ENCODE results near the gene KPNA6.
"Not testable (repeated sequence)": the region's sequence is repeated elsewhere in the genome, so short reads cannot be mapped to it uniquely, and the experiment has no call there.

Gene KPNA6

DNA sequence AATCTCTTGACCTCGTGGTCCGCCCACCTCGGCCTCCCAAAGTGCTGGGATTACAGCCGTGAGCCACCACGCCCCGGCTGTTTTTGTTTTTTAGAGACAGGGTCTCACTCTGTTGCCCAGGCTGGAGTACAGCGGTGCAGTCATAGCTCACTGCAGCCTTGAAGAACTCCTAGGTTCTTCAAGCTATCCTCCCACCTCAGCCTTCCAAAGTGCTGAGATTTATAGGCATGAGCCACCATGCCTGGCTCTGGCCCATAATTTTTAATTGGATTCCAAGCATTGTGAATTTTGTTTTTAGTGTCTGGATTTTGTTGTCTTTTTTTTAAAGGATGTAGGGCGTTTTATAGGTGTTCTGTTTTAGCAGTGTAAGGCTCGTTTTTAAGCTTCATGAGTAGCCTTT is 43.0 kb downstream of the KPNA6 start:
- H3K36me3 ChIP-seq (ENCODE audit: control insufficient read depth, low read depth, low read length), result peaks cover under 1% of the 10 kb centered on the region
- H3K27ac ChIP-seq (ENCODE audit: low read length), result no peak overlapping the region
- no peaks in the 10 kb centered on the region for H3K9me3 ChIP-seq (ENCODE audit: control insufficient read depth, low read depth, low read length)
- no peak overlapping the region for H3K9ac ChIP-seq (ENCODE audit: low read length)
- H3K4me1 ChIP-seq (ENCODE audit: control insufficient read depth, low read depth, low read length), result no peaks in the 10 kb centered on the region
- no peak overlapping the region for H3K4me3 ChIP-seq (ENCODE audit: low read length)
- H3K27me3 ChIP-seq (ENCODE audit: control insufficient read depth, insufficient read depth, low read length), result no peaks in the 10 kb centered on the region

DNA sequence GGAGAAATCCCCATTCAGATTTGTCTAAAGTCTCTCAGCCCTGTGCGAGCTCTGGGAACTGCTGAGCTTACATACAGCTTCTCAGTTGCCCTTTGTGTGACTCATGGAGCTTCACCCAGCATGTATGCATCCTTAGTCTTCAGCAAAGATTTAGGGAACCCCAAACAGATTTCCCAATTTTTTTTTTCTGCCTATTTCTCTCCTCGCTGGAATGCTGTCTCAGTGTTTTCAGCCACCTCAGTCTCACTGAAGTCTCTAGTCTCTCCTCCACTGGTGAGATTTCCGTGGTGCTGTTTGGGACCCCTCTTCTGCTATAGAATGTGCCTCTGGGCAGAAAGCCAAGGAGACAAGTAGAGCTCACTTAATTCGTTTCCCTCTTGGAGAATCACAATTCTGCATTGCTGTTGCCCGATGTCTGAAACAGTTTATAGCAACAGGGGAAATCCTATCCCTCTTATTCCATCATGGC is 43.5 kb downstream of the KPNA6 start:
- Histone ChIP-seq H3K27me3 (ENCODE audit: control insufficient read depth, insufficient read depth, low read length) (no peaks in the 10 kb centered on the region), H3K36me3 (ENCODE audit: control insufficient read depth, low read depth, low read length) (peaks cover 6% of the 10 kb centered on the region), H3K27ac (ENCODE audit: low read length) (no peak overlapping the region), H3K4me3 (ENCODE audit: low read length) (no peak overlapping the region), H3K4me1 (ENCODE audit: control insufficient read depth, low read depth, low read length) (no peaks in the 10 kb centered on the region), H3K9me3 (ENCODE audit: control insufficient read depth, low read depth, low read length) (no peaks in the 10 kb centered on the region), H3K9ac (ENCODE audit: low read length) (no peak overlapping the region)

DNA sequence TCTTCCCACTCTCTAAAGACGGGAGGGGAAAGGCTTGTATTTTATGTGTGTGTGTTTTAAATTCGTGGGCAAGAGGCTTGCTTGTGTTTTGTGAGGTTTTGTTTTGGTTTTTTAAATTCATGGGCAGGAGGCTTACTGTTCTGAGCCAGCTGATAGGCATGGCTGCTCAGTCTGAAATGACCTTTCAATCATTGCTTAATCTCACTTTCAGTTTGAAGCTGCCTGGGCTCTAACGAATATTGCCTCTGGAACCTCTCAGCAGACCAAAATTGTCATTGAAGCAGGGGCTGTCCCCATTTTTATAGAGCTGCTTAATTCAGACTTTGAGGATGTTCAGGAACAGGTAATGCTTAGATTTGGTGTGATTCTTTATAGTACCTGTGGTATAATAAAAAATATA is 51.3 kb downstream of the KPNA6 start:
- no peak overlapping the region for H3K9ac ChIP-seq (ENCODE audit: low read length)
- no peak overlapping the region for H3K4me3 ChIP-seq (ENCODE audit: low read length)
- H3K9me3 ChIP-seq (ENCODE audit: control insufficient read depth, low read depth, low read length), result no peaks in the 10 kb centered on the region
- peaks cover 70% of the 10 kb centered on the region for H3K36me3 ChIP-seq (ENCODE audit: control insufficient read depth, low read depth, low read length)
- H3K27me3 ChIP-seq (ENCODE audit: control insufficient read depth, insufficient read depth, low read length), result no peaks in the 10 kb centered on the region
- no peaks in the 10 kb centered on the region for H3K4me1 ChIP-seq (ENCODE audit: control insufficient read depth, low read depth, low read length)
- no peak overlapping the region for H3K27ac ChIP-seq (ENCODE audit: low read length)

DNA sequence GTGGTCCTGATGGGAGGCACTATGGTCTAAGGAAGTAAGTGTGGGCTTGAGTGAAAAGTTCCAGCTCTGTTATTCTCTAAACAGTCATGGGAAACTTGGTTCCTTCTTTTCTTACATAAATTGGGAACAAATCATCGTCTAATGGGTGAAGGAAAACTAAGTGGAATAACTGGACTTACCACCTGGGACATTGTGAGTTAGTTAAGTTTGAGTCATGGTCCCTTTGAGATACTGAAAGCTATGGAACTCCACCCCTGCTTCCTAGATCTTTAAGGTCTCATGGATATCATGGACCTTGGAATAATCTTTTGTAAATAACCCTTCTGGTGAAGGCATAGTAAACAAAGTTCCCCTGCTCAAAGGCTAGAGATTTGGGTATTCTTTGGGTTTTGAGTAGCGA is 55.5 kb downstream of the KPNA6 start:
- H3K36me3 ChIP-seq (ENCODE audit: control insufficient read depth, low read depth, low read length), result peaks cover 59% of the 10 kb centered on the region
- H3K9ac ChIP-seq (ENCODE audit: low read length), result no peak overlapping the region
- no peaks in the 10 kb centered on the region for H3K27me3 ChIP-seq (ENCODE audit: control insufficient read depth, insufficient read depth, low read length)
- no peaks in the 10 kb centered on the region for H3K4me1 ChIP-seq (ENCODE audit: control insufficient read depth, low read depth, low read length)
- H3K27ac ChIP-seq (ENCODE audit: low read length), result no peak overlapping the region
- H3K9me3 ChIP-seq (ENCODE audit: control insufficient read depth, low read depth, low read length), result no peaks in the 10 kb centered on the region
- H3K4me3 ChIP-seq (ENCODE audit: low read length), result no peak overlapping the region

DNA sequence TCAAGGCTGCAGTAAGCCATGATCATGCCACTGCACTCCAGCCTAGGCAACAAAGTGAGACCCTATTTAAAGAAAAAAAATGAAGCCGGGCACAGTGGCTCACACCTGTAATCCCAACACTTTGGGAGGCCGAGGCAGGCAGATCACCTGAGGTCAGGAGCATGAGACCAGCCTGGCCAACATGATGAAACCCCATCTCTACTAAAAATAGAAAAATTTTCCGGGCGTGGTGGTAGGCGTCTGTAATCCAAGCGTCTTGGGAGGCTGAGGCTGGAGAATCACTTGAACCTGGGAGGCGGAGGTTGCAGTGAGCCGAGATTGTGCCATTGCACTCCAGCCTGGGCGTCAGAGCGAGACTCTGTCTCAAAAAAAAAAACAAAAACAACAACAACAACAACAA is 57.8 kb downstream of the KPNA6 start:
- H3K9ac ChIP-seq (ENCODE audit: low read length); H3K27ac ChIP-seq (ENCODE audit: low read length); H3K4me3 ChIP-seq (ENCODE audit: low read length); H3K27me3 ChIP-seq (ENCODE audit: control insufficient read depth, insufficient read depth, low read length); H3K4me1 ChIP-seq (ENCODE audit: control insufficient read depth, low read depth, low read length); H3K9me3 ChIP-seq (ENCODE audit: control insufficient read depth, low read depth, low read length): not testable (repeated sequence)
- H3K36me3 ChIP-seq (ENCODE audit: control insufficient read depth, low read depth, low read length), result peaks cover 58% of the 10 kb centered on the region

DNA sequence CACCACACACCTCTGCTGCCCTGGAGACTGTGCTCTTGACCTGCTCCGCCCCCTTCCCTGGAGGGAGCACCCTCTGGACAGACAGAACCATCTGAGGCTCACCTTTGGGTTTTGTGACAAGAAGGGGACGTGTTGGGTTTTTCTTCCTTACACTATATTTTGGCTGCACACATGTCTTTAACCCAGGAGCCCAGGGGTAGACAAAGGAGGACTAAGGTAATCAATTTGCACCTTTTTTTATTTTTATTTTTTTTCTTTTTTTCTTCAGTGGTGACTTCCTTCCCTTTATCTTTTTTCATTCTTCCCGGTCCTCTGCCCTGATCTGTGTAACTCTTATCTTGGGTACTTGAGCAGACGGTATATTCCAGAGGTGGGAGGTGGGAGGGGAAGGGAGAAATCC is 63.1 kb downstream of the KPNA6 start:
- H3K36me3 ChIP-seq (ENCODE audit: control insufficient read depth, low read depth, low read length), result peaks cover 52% of the 10 kb centered on the region
- no peaks in the 10 kb centered on the region for H3K27me3 ChIP-seq (ENCODE audit: control insufficient read depth, insufficient read depth, low read length)

DNA sequence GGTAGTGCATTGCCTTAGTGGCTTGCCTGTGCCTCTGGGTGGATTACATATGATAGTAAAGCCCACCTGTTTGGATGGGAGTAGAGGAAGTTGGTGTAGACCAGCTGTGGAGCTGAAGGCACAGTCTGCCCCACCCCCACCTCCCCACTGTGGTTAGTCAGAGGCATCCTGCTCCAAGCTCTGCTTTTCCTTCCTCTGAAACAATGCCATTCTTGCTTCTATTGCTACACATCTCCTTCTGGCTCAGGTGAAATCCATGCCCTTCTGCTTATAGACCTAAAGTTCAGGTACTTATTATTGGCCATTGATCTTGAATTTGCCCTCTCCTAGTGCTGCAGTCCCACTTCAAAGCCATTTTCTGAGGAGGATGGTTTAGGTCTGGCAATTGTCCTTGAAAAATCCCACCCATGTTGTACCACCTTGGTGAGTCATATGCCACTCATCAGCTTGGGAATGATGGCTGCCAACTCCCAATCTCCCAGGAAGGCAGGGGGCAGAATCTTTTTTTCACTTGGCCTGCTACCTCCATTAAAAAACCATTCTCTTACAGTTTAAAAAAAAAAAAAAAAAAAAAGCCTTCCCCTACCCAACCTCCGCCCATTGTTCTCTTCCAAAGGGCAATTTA is 64.9 kb downstream of the KPNA6 start:
- Histone ChIP-seq H3K27me3 (ENCODE audit: control insufficient read depth, insufficient read depth, low read length) (no peaks in the 10 kb centered on the region), H3K4me1 (ENCODE audit: control insufficient read depth, low read depth, low read length) (no peaks in the 10 kb centered on the region), H3K9ac (ENCODE audit: low read length) (no peak overlapping the region), H3K27ac (ENCODE audit: low read length) (no peak overlapping the region), H3K9me3 (ENCODE audit: control insufficient read depth, low read depth, low read length) (no peaks in the 10 kb centered on the region), H3K4me3 (ENCODE audit: low read length) (no peak overlapping the region), H3K36me3 (ENCODE audit: control insufficient read depth, low read depth, low read length) (peaks cover 42% of the 10 kb centered on the region)

More for the DNA sequence above, 63.1 kb downstream of the KPNA6 start:
- H3K9me3 ChIP-seq (ENCODE audit: control insufficient read depth, low read depth, low read length), result no peaks in the 10 kb centered on the region
- H3K4me1 ChIP-seq (ENCODE audit: control insufficient read depth, low read depth, low read length), result no peaks in the 10 kb centered on the region
- no peak overlapping the region for H3K27ac ChIP-seq (ENCODE audit: low read length)
- no peak overlapping the region for H3K9ac ChIP-seq (ENCODE audit: low read length)
- H3K4me3 ChIP-seq (ENCODE audit: low read length), result no peak overlapping the region

DNA sequence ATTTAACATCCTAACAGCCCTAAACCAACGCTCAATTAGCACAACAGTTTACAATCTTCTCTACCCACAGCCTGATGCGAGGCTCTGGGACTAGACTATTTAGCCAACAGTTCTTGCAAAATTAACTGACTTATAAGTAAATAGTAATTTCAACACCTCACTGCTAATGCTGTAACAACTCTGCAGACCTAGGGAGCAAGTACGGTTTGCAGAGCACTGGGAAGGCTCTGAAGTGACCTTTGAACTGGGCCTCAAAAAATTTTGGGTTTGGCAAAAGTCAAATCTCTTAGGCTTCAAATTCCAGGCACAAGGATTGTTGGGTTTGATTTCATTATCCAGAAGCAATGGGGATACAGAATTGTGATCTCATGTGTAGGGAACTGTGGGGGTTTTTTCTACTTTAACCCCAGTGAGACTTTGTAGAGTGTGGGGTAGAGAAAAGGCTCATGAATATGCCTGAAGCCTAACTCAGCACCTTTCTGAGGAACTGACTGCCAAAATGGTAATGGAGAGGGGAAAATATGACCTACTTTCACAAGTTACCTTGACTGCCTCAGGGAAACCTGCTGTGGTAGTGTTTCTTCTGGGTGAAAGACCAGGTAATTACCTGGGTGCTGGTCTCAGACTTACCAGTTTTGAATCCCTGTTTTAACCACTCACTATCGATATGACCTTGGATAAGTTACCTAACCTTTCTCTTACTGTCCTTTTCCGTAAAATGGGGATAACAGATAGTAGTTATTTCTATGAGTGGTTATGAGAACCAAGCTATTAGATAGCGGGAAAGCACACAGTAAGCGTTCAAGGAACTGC is 70.7 kb downstream of the KPNA6 start:
- H3K27me3 ChIP-seq (ENCODE audit: control insufficient read depth, insufficient read depth, low read length), result no peaks in the 10 kb centered on the region
- H3K27ac ChIP-seq (ENCODE audit: low read length), result no peak overlapping the region
- peak overlapping the region; percentile 4 for H3K9ac ChIP-seq (ENCODE audit: low read length)
- H3K4me1 ChIP-seq (ENCODE audit: control insufficient read depth, low read depth, low read length), result peaks cover 15% of the 10 kb centered on the region
- peak overlapping the region; percentile 93 for H3K4me3 ChIP-seq (ENCODE audit: low read length)
- H3K36me3 ChIP-seq (ENCODE audit: control insufficient read depth, low read depth, low read length), result peaks cover 19% of the 10 kb centered on the region
- H3K9me3 ChIP-seq (ENCODE audit: control insufficient read depth, low read depth, low read length), result no peaks in the 10 kb centered on the region

DNA sequence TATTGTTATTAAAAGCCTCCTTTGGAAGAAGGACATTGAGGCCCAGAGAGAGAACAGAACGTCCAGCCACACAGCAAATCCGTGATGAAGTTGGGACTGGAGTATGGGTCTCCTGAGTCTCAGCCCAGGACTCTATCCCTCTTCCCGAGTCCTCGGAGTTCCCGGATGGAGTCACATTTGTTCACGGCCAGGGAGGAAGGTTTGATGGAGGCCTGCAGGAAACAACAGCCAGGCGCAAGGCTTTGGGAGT is 71.3 kb downstream of the KPNA6 start:
- H3K9ac ChIP-seq (ENCODE audit: low read length), result peak overlapping the region; percentile 4
- peak overlapping the region; percentile 93 for H3K4me3 ChIP-seq (ENCODE audit: low read length)
- peaks cover 23% of the 10 kb centered on the region for H3K36me3 ChIP-seq (ENCODE audit: control insufficient read depth, low read depth, low read length)
- H3K27me3 ChIP-seq (ENCODE audit: control insufficient read depth, insufficient read depth, low read length), result no peaks in the 10 kb centered on the region
- peak overlapping the region; percentile 2 for H3K27ac ChIP-seq (ENCODE audit: low read length)
- no peaks in the 10 kb centered on the region for H3K9me3 ChIP-seq (ENCODE audit: control insufficient read depth, low read depth, low read length)
- peaks cover 15% of the 10 kb centered on the region for H3K4me1 ChIP-seq (ENCODE audit: control insufficient read depth, low read depth, low read length)

DNA sequence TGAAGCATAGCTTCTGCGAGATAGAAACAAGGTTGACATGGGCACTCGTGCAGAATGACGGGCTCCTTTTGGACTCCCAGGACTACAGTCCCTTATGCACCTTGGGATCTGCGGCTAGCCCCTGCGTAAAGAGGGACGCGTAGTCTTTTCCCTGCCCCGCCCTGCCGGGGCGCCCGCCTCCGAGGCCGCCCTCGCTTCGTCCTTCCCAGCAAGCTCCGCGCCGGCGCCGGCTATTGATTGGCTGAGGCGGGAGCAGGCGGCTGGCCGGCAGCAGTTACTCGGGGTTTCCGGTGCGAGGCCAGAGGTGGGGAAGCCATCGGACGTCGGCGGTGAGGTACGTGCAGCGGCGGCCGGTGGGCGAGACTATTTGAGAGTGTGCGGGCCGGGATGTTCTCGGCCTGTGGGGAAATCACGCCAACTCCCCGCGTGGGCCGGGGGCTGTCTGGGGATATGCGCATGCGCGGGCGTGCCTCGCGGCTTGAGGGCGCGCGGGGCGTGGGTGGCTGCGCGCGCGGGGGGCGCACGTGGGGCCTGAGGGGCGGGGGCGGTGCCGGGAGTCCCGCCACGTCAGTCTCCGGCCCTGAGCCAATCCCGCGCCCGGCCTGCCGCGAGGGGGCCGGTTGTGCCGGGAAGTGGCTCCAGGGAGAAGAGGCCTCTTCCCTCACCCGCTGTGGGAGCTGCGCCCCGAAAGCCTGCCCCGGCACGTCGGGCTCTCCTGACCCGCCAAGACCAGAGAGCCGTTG is 71.8 kb downstream of the KPNA6 start, which contains the start of gene TXLNA:
TXLNA (plus strand) TSS at position 233 of the 743 bp plus-strand sequence. CDS start 671 bp downstream, outside the sequence.
- peak within 1 kb of the TSS; percentile 52 for H3K27ac ChIP-seq (ENCODE audit: low read length)

DNA sequence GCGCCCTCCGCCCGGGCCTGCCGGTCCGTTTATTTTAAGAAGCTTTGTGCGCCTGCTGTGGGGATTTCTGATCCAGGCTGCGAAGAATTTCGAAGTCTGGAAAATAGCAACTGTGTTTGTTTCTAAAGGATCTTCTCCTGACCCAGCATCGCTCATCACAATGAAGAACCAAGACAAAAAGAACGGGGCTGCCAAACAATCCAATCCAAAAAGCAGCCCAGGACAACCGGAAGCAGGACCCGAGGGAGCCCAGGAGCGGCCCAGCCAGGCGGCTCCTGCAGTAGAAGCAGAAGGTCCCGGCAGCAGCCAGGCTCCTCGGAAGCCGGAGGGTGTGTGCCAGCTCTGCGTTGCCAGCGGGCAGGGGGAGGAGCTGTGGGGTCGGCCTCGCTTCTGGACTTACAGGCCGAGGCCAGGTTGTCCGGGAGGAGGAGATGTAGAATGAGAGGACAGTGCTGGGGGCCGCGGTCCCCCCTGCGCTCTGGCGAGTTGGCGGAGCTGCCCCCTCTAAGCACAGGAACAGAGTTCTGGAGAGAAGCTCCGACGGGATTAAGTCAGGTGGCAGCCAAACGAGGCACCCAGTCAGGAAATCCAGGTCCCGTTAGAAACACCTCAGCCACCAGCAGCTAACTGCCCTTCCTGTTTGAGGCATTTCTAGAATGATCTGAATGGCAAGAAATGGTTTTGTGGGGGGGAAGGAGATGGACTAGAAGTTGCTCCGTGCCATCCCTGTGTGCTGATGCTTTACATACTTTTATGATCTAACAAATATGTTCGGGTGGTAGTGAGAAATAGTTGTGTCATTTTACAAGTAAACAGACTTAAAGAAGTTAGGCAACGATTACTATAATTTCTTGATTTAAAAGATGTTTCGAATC is 72.6 kb downstream of the KPNA6 start:
- no peaks in the 10 kb centered on the region for H3K27me3 ChIP-seq (ENCODE audit: control insufficient read depth, insufficient read depth, low read length)
- peak overlapping the region; percentile 52 for H3K27ac ChIP-seq (ENCODE audit: low read length)
- peak overlapping the region; percentile 93 for H3K4me3 ChIP-seq (ENCODE audit: low read length)
- peak overlapping the region; percentile 88 for H3K9ac ChIP-seq (ENCODE audit: low read length)
- H3K4me1 ChIP-seq (ENCODE audit: control insufficient read depth, low read depth, low read length), result peaks cover 15% of the 10 kb centered on the region
- peaks cover 34% of the 10 kb centered on the region for H3K36me3 ChIP-seq (ENCODE audit: control insufficient read depth, low read depth, low read length)
- H3K9me3 ChIP-seq (ENCODE audit: control insufficient read depth, low read depth, low read length), result no peaks in the 10 kb centered on the region

More for the DNA sequence above, 71.8 kb downstream of the KPNA6 start, which contains the start of gene TXLNA:
- Histone ChIP-seq H3K4me1 (ENCODE audit: control insufficient read depth, low read depth, low read length) (peaks cover 15% of the 10 kb centered on the region), H3K36me3 (ENCODE audit: control insufficient read depth, low read depth, low read length) (peaks cover 28% of the 10 kb centered on the region), H3K27me3 (ENCODE audit: control insufficient read depth, insufficient read depth, low read length) (no peaks in the 10 kb centered on the region), H3K9me3 (ENCODE audit: control insufficient read depth, low read depth, low read length) (no peaks in the 10 kb centered on the region), H3K9ac (ENCODE audit: low read length) (peak within 1 kb of the TSS; percentile 88), H3K4me3 (ENCODE audit: low read length) (peak within 1 kb of the TSS; percentile 93)
